K562 (cell line): ENCODE data around the gene DSG2. TPM values are rescaled to one million over a fixed set of nuclear protein-coding genes. Genes with fewer than 3 reads are reported as not detected.

Experiments used
- ATAC-seq: fragments of 200-7000 bp; cut with Tn5 transposase; 3 replicates; pipeline ENCODE4 v1.9.1; 2020; ENCODE audit warnings: moderate library complexity
- BruUV-seq: library from RNA; stranded (reverse); fragments of 400-500 nt; replicated peaks from 2 replicates; lab custom pipeline; 2021; lab: Mats Ljungman, UMichigan
- CTCF ChIA-PET: fragments of 300-600 bp; formaldehyde crosslinking; extraction: SDS; loops from one replicate; lab custom pipeline; 2021; ENCODE audit warnings: low intra/inter-chr PET ratio; lab: Yijun Ruan, JAX
- POLR2A ChIA-PET: fragments of 300-600, 350-650 bp; sonication (Branson Sonifier 250); formaldehyde crosslinking; extraction: SDS; loops from one replicate; lab custom pipeline; 2021; ENCODE audit warnings: antibody characterized with exemption, inconsistent platforms; lab: Yijun Ruan, JAX
- DNase-seq, 4 experiments: peaks; one replicate each; pipeline versions ENCODE4 v3.0.0 to v3.0.0-alpha.2; 2011 to 2018; ENCODE audit warnings: low spot score in 3 of 4, mixed read lengths in 3 of 4; ENCODE audit errors: extremely low read depth in 1 of 4
- FAIRE-seq: peaks from 2 replicates; lab custom pipeline; 2011; peaks lifted over from hg19 to GRCh38; lab: Jason Lieb, UNC
- H2AFZ ChIP-seq: 2 replicates; pipeline ENCODE4 v1.6.0; 2011; ENCODE audit warnings: low read depth, low read length, control low read depth, inconsistent platforms
- H3K27ac ChIP-seq: fragments of 200-600 bp; 3 replicates; pipeline ENCODE4 v1.8.0; 2011; ENCODE audit warnings: low read depth, mild to moderate bottlenecking, control low read depth, inconsistent platforms, low read length, moderate library complexity, mixed read lengths; ENCODE audit errors: extremely low read depth
- H3K27me3 ChIP-seq, 2 experiments: fragments of 300-600 bp in 1 of 2; 2 replicates in 1 of 2; 3 replicates in 1 of 2; pipeline versions ENCODE4 v1.6.0 to v1.8.0; 2011; ENCODE audit warnings: inconsistent platforms in 2 of 2, low read length in 2 of 2, mild to moderate bottlenecking in 1 of 2, mixed read lengths in 1 of 2, moderate library complexity in 1 of 2; ENCODE audit not compliant: control insufficient read depth in 2 of 2, insufficient read depth in 2 of 2
- H3K36me3 ChIP-seq: fragments of 300-600 bp; 3 replicates; pipeline ENCODE4 v1.8.0; 2011; ENCODE audit warnings: mild to moderate bottlenecking, low read length, inconsistent platforms; ENCODE audit not compliant: control insufficient read depth, insufficient read depth
- H3K4me1 ChIP-seq, 2 experiments: fragments of 200-600 bp in 1 of 2; replicated peaks in 1 of 2; 2 replicates in 1 of 2; 3 replicates in 1 of 2; pipeline versions ENCODE4 v1.5.1 to v1.8.0; 2011; ENCODE audit warnings: inconsistent platforms in 2 of 2, low read length in 2 of 2, mild to moderate bottlenecking in 1 of 2, mixed read lengths in 1 of 2, moderate library complexity in 1 of 2; ENCODE audit not compliant: control insufficient read depth in 2 of 2, insufficient read depth in 2 of 2
- H3K4me2 ChIP-seq: 2 replicates; pipeline ENCODE4 v1.6.1; 2011; ENCODE audit warnings: low read length, control low read depth, inconsistent platforms, mixed read lengths; ENCODE audit not compliant: insufficient read depth
- H3K4me3 ChIP-seq: fragments of 200-600 bp; sonication (generic), shearing (Covaris generic); 2 replicates; pipeline ENCODE4 v1.5.1; 2016; ENCODE audit warnings: control low read depth, inconsistent platforms
- H3K79me2 ChIP-seq: fragments of 200-600 bp; 3 replicates; pipeline ENCODE4 v1.8.0; 2011; ENCODE audit warnings: low read length, inconsistent platforms; ENCODE audit not compliant: control insufficient read depth, insufficient read depth
- H3K9ac ChIP-seq, 2 experiments: 2 replicates each; pipeline versions ENCODE4 v1.6.0 to v1.6.1; 2011; ENCODE audit warnings: low read depth in 2 of 2, low read length in 2 of 2, control low read depth in 1 of 2, inconsistent platforms in 1 of 2, mild to moderate bottlenecking in 1 of 2, mixed read lengths in 1 of 2; ENCODE audit not compliant: insufficient read depth in 1 of 2
- H3K9me1 ChIP-seq: one replicate; pipeline ENCODE4 v1.6.0; 2011; ENCODE audit warnings: inconsistent platforms, mild to moderate bottlenecking, low read length, moderate library complexity; ENCODE audit not compliant: control insufficient read depth, insufficient read depth
- H3K9me3 ChIP-seq: replicated peaks from 2 replicates; pipeline ENCODE4 v1.5.1; 2011; ENCODE audit warnings: low read depth, low read length, inconsistent platforms; ENCODE audit not compliant: control insufficient read depth, insufficient read depth
- H4K20me1 ChIP-seq: replicated peaks from 2 replicates; pipeline ENCODE4 v1.6.1; 2011; ENCODE audit warnings: low read length, inconsistent platforms, mixed read lengths; ENCODE audit not compliant: control insufficient read depth, insufficient read depth
- CTCF ChIP-seq, 3 experiments: IDR thresholded peaks in 2 of 3; conservative IDR thresholded peaks in 1 of 3; 2 replicates each; pipeline ENCODE4 v1.5.1; 2011 to 2012; ENCODE audit warnings: low read length in 3 of 3, mild to moderate bottlenecking in 3 of 3, control low read depth in 2 of 3, improper control_type of control experiment in 1 of 3, inconsistent platforms in 1 of 3, low read depth in 1 of 3, mixed read lengths in 1 of 3, moderate library complexity in 1 of 3; ENCODE audit not compliant: insufficient read depth in 2 of 3
- RAD21 ChIP-seq, 2 experiments: fragments of 250-450 bp in 1 of 2; fragments of 450-650 bp in 1 of 2; sonication (Bioruptor Pico) in 1 of 2; formaldehyde crosslinking in 1 of 2; IDR thresholded peaks in 1 of 2; conservative IDR thresholded peaks in 1 of 2; 2 replicates each; pipeline versions ENCODE4 v1.4.0 to v1.8.0; 2020 to 2022; ENCODE audit warnings: mild to moderate bottlenecking in 2 of 2, moderate library complexity in 1 of 2
- ZFP30 ChIP-seq: fragments of 250-450 bp; sonication (Bioruptor Pico); IDR thresholded peaks from 2 replicates; pipeline ENCODE4 v1.8.0; 2022; ENCODE audit warnings: moderate library complexity, mild to moderate bottlenecking, inconsistent platforms, borderline replicate concordance
- ZNF395 ChIP-seq: fragments of 200-800 bp; sonication (Bioruptor generic); IDR thresholded peaks from 2 replicates; pipeline ENCODE4 v1.6.1; 2017; ENCODE audit warnings: missing genetic modification characterization, missing compliant biosample characterization
- ZNF41 ChIP-seq: fragments of 250-450 bp; sonication (Bioruptor Pico); conservative IDR thresholded peaks from 2 replicates; pipeline ENCODE4 v1.4.0; 2020; ENCODE audit warnings: mild to moderate bottlenecking
- ZNF586 ChIP-seq: fragments of 450-650 bp; formaldehyde crosslinking; conservative IDR thresholded peaks from 2 replicates; pipeline ENCODE4 v1.4.0; 2020; ENCODE audit warnings: mild to moderate bottlenecking, moderate library complexity
- ZSCAN32 ChIP-seq: fragments of 450-650 bp; formaldehyde crosslinking; IDR thresholded peaks from 2 replicates; pipeline ENCODE4 v1.4.0; 2020; ENCODE audit warnings: mild to moderate bottlenecking, moderate library complexity
- WGBS: fragments of 100-300 bp; shearing (Covaris generic); methylation state at CpG from one replicate; pipeline ENCODE4 v1.1.6; 2016; ENCODE audit warnings: low coverage, mixed read lengths; ENCODE audit not compliant: insufficient coverage; ENCODE audit errors: missing lambda C conversion rate; 5-methylcytosine and 5-hydroxymethylcytosine counted together
- in situ Hi-C: fragments of 300-500 bp; cut with MboI; formaldehyde crosslinking; loops from 4 replicates; pipeline ENCODE4 v1.15.0; 2018; ENCODE audit warnings: inconsistent platforms, mixed read lengths
- intact Hi-C: fragments of 100-400 bp; cut with micrococcal nuclease; formaldehyde crosslinking; loops from 2 replicates; pipeline ENCODE4 v1.14.2; 2022
- polyA plus RNA-seq, 8 experiments: library from polyadenylated mRNA; depleted of rRNA in 4 of 8; stranded (reverse) in 5 of 8; unstranded in 3 of 8; fragments of >200 nt; fragmentation: Nextera tagmentation in 2 of 8; fragmentation: Illumina TruSeq in 1 of 8; extraction: Ambion mirVana in 2 of 8; extraction: Trizol in 1 of 8; gene quantifications; 2 replicates each; pipeline versions ENCODE4 v1.2.1 to v1.2.3, GENCODE V29; 2011 to 2014; ENCODE audit warnings: inconsistent platforms in 1 of 8, missing spikeins in 1 of 8
- total RNA-seq, 7 experiments: library from RNA; depleted of rRNA in 6 of 7; stranded (reverse); fragments of >200 nt in 6 of 7; fragmentation: Illumina TruSeq in 2 of 7; extraction: Trizol in 2 of 7; gene quantifications; 2 replicates each; pipeline versions ENCODE4 v1.2.1 to v1.2.3, GENCODE V29; 2011 to 2021; ENCODE audit warnings: low replicate concordance in 1 of 7

Gene DSG2
- total and polyA plus RNA-seq, 9 of the 15 experiments (the other 6 are each of a cell fraction or from before 2014, with no cell fraction given), result 16.9 to 68.6 (median 41.3) TPM

- BruUV-seq, result no TSS peak
- no peaks in the 10 kb centered on the region for H3K9me1 ChIP-seq
- 79% methylated on average over 5 of the region's 5 CpGs for WGBS
- H3K4me1 ChIP-seq, result peaks cover 0 to 18% of the 10 kb centered on the region in 2 experiments; a peak in 4 of 5 replicates
- peaks cover 70% of the 10 kb centered on the region for H3K79me2 ChIP-seq
- DNase-seq (no peak), FAIRE-seq (peak; percentile 35), ATAC-seq (no peak)
- no peaks in the 10 kb centered on the region for H3K27me3 ChIP-seq
- peaks cover 4% of the 10 kb centered on the region; the same call in 1 of the 2 replicates for H4K20me1 ChIP-seq
- CTCF ChIA-PET, result no interaction called here
- no peak overlapping the region for H3K4me2 ChIP-seq
- POLR2A ChIA-PET, result interaction anchor here (1.0 to 1.1 kb wide), 2 partner anchors 11 to 420 kb away, joined by 3 read pairs; no protein-coding TSS in a partner anchor
- in situ Hi-C loops (no loop called here), intact Hi-C loops (loop anchor here (5.0 kb wide), 1 partner anchor 84 kb away; no protein-coding TSS in a partner anchor)
- no peak overlapping the region for H2AFZ ChIP-seq
- no peak overlapping the region for H3K27ac ChIP-seq
- H3K4me3 ChIP-seq, result no peak overlapping the region
- H3K9me3 ChIP-seq, result 0 out of 2 replicates have a peak, but pooled peaks cover 2% of the 10 kb centered on the region
- TF ChIP-seq ZNF395 (CRISPR knock-in tag), result no peak
- TF ChIP-seq CTCF (IDR thresholded peaks at IDR 0.05 in 2 of 3, conservative IDR thresholded peaks at IDR 0.05 in 1 of 3; ENCODE audit: insufficient read depth in 2 of 3, low read depth in 1 of 3, low read length in 3 of 3), result peak in 2 of 3 experiments; percentile 17 to 31; a peak in 2 of 6 replicates
- TF ChIP-seq ZNF586 (CRISPR knock-in tag), result no peak
- peak in 1 of 2 experiments; percentile 38; a peak in 2 of 4 replicates for TF ChIP-seq RAD21 (CRISPR knock-in tag; conservative IDR thresholded peaks at IDR 0.05 in 1 of 2, IDR thresholded peaks at IDR 0.05 in 1 of 2)
- no peak for TF ChIP-seq ZSCAN32
- no peak for TF ChIP-seq ZNF41 (CRISPR knock-in tag)
- TF ChIP-seq ZFP30 (CRISPR knock-in tag), result no peak
- peaks cover 6% of the 10 kb centered on the region; the same call in 2 of the 3 replicates for H3K36me3 ChIP-seq
- no peak overlapping the region for H3K9ac ChIP-seq
These were observed 8.2 kb downstream of the DSG2 start for GRCh38 chr18:31506024-31506742.
